GM23338 (cell line): ENCODE results near the gene TIGAR. TPM values are rescaled to one million over a fixed set of nuclear protein-coding genes. Genes with fewer than 3 reads are reported as not detected.
A peak's percentile ranks its signal among the peaks of the same experiment; 100 is the strongest.

Experiments
- ATAC-seq: fragments of 200-7000 bp; cut with Tn5 transposase; 3 replicates; pipeline ENCODE4 v1.9.1; 2020
- DNase-seq: peaks from one replicate; pipeline ENCODE4 v3.0.0-alpha.2; 2015; ENCODE audit warnings: low spot score
- H2AFZ ChIP-seq: fragments of 200-600 bp; sonication (generic); 2 replicates; pipeline ENCODE4 v1.8.0; 2016; ENCODE audit warnings: antibody characterized with exemption, mild to moderate bottlenecking, moderate library complexity
- H3F3A ChIP-seq: fragments of 200-600 bp; sonication (generic); replicated peaks from 2 replicates; pipeline ENCODE4 v1.8.0; 2017; ENCODE audit warnings: antibody characterized with exemption, mixed run types, low read depth
- H3K27ac ChIP-seq: fragments of 200-600 bp; sonication (generic); 2 replicates; pipeline ENCODE4 v1.6.1; 2016; ENCODE audit warnings: low read depth
- H3K27me3 ChIP-seq: fragments of 200-600 bp; sonication (generic); 2 replicates; pipeline ENCODE4 v1.8.0; 2016; ENCODE audit warnings: mild to moderate bottlenecking, mixed run types, moderate library complexity; ENCODE audit not compliant: insufficient read depth
- H3K36me3 ChIP-seq: fragments of 200-600 bp; sonication (generic); 2 replicates; pipeline ENCODE4 v1.8.0; 2016; ENCODE audit warnings: mild to moderate bottlenecking; ENCODE audit not compliant: insufficient read depth
- H3K4me1 ChIP-seq: fragments of 200-600 bp; sonication (generic); 2 replicates; pipeline ENCODE4 v1.8.0; 2016; ENCODE audit warnings: mild to moderate bottlenecking, moderate library complexity; ENCODE audit not compliant: insufficient read depth
- H3K4me2 ChIP-seq: fragments of 200-600 bp; sonication (generic); 2 replicates; pipeline ENCODE4 v1.7.1; 2017; ENCODE audit warnings: mixed run types
- H3K4me3 ChIP-seq: fragments of 200-600 bp; sonication (generic); 2 replicates; pipeline ENCODE4 v1.6.1; 2016; ENCODE audit warnings: mixed run types
- H3K79me2 ChIP-seq: fragments of 200-600 bp; sonication (generic); replicated peaks from 2 replicates; pipeline ENCODE4 v1.8.0; 2017; ENCODE audit warnings: mild to moderate bottlenecking; ENCODE audit not compliant: insufficient read depth
- H3K9me2 ChIP-seq: fragments of 200-600 bp; sonication (generic); 2 replicates; pipeline ENCODE4 v1.8.0; 2017; ENCODE audit not compliant: insufficient read depth
- H4K20me1 ChIP-seq: fragments of 200-600 bp; sonication (generic); replicated peaks from 2 replicates; pipeline ENCODE4 v1.8.0; 2017; ENCODE audit warnings: mild to moderate bottlenecking; ENCODE audit not compliant: insufficient read depth
- H3K27ac Mint-ChIP-seq: 2 replicates; pipeline ENCODE4 v1.8.0; 2020; ENCODE audit warnings: inconsistent platforms, mild to moderate bottlenecking, moderate library complexity, mixed read lengths
- H3K27me3 Mint-ChIP-seq: 3 replicates; pipeline ENCODE4 v1.8.0; 2022; ENCODE audit warnings: low read depth, mild to moderate bottlenecking, moderate library complexity, mixed read lengths, inconsistent platforms; ENCODE audit not compliant: insufficient read depth, poor library complexity
- H3K36me3 Mint-ChIP-seq: 3 replicates; pipeline ENCODE4 v1.8.0; 2021; ENCODE audit warnings: low read depth, mild to moderate bottlenecking, inconsistent platforms, moderate library complexity, mixed read lengths
- H3K4me1 Mint-ChIP-seq: 3 replicates; pipeline ENCODE4 v1.8.0; 2020; ENCODE audit warnings: mild to moderate bottlenecking, inconsistent platforms, mixed read lengths
- H3K4me3 Mint-ChIP-seq: 3 replicates; pipeline ENCODE4 v1.8.0; 2021; ENCODE audit warnings: moderate library complexity, mild to moderate bottlenecking, inconsistent platforms, mixed read lengths
- H3K9me3 Mint-ChIP-seq: 3 replicates; pipeline ENCODE4 v1.8.0; 2020; ENCODE audit warnings: moderate library complexity, mild to moderate bottlenecking, inconsistent platforms, mixed read lengths
- CREB1 ChIP-seq: fragments of 250-450 bp; sonication (Bioruptor Pico); IDR thresholded peaks from 2 replicates; pipeline ENCODE4 v1.5.0; 2020; ENCODE audit warnings: low read depth, mild to moderate bottlenecking, moderate library complexity
- CTCF ChIP-seq, 2 experiments: fragments of 200-600 bp in 1 of 2; sonication (generic) in 1 of 2; conservative IDR thresholded peaks; 2 replicates each; pipeline versions ENCODE4 v1.5.1 to v1.6.1; 2016 to 2017; ENCODE audit warnings: antibody characterized with exemption in 2 of 2, low read depth in 2 of 2, mild to moderate bottlenecking in 2 of 2, moderate library complexity in 1 of 2
- ETS1 ChIP-seq: IDR thresholded peaks from 2 replicates; pipeline ENCODE4 v1.6.1; 2016; ENCODE audit warnings: antibody characterized with exemption
- EZH2 ChIP-seq: fragments of 200-600 bp; sonication (generic); IDR thresholded peaks from one replicate; pipeline ENCODE4 v1.8.0; 2017; ENCODE audit warnings: antibody characterized with exemption, mild to moderate bottlenecking, low read depth; ENCODE audit not compliant: unreplicated experiment
- EZH2phosphoT487 ChIP-seq: fragments of 200-600 bp; sonication (generic); IDR thresholded peaks from one replicate; pipeline ENCODE4 v1.8.1; 2018; ENCODE audit warnings: antibody characterized with exemption; ENCODE audit not compliant: unreplicated experiment
- JUNB ChIP-seq: IDR thresholded peaks from one replicate; pipeline ENCODE4 v1.6.1; 2016; ENCODE audit warnings: antibody characterized with exemption; ENCODE audit not compliant: unreplicated experiment
- POLR2AphosphoS5 ChIP-seq: IDR thresholded peaks from 2 replicates; pipeline ENCODE4 v1.6.1; 2016; ENCODE audit warnings: antibody characterized with exemption, low read depth
- REST ChIP-seq: IDR thresholded peaks from one replicate; pipeline ENCODE4 v1.6.1; 2018; ENCODE audit warnings: antibody characterized with exemption; ENCODE audit not compliant: unreplicated experiment
- STAT1 ChIP-seq: IDR thresholded peaks from one replicate; pipeline ENCODE4 v1.6.1; 2016; ENCODE audit warnings: antibody characterized with exemption; ENCODE audit not compliant: unreplicated experiment
- ZNF114 ChIP-seq: fragments of 250-450 bp; sonication (Bioruptor Pico); IDR thresholded peaks from 2 replicates; pipeline ENCODE4 v1.5.0; 2020; ENCODE audit warnings: mild to moderate bottlenecking, moderate library complexity
- ZNF331 ChIP-seq: fragments of 250-450 bp; sonication (Bioruptor Pico); IDR thresholded peaks from 2 replicates; pipeline ENCODE4 v1.5.0; 2020; ENCODE audit warnings: low read depth, mild to moderate bottlenecking, moderate library complexity
- ZNF462 ChIP-seq: fragments of 250-450 bp; sonication (Bioruptor Pico); IDR thresholded peaks from 2 replicates; pipeline ENCODE4 v1.5.0; 2020; ENCODE audit warnings: mild to moderate bottlenecking, moderate library complexity
- polyA plus RNA-seq: library from polyadenylated mRNA; unstranded; fragments of >200 nt; fragmentation: Nextera tagmentation; extraction: Ambion mirVana; gene quantifications from 2 replicates; pipeline ENCODE4 v1.2.1, GENCODE V29; 2016
- total RNA-seq: library from RNA; depleted of rRNA; stranded (reverse); fragments of >200 nt; shearing (Covaris generic); gene quantifications from 2 replicates; pipeline ENCODE4 v1.2.3, GENCODE V29; 2014

Gene TIGAR
- total and polyA plus RNA-seq, 2 experiments from 2014 or later: 10.4 to 13.3 TPM

- Mint-ChIP-seq H3K27me3 (peaks cover 17% of the 10 kb centered on the region), H3K27ac (no peak overlapping the region), H3K4me3 (no peak overlapping the region), H3K36me3 (peaks cover 99% of the 10 kb centered on the region), H3K9me3 (no peaks in the 10 kb centered on the region; the same call in 2 of the 3 replicates), H3K4me1 (peaks cover 72% of the 10 kb centered on the region)
- Histone ChIP-seq H3K4me1 (peaks cover 4% of the 10 kb centered on the region), H3K79me2 (peaks cover 98% of the 10 kb centered on the region), H4K20me1 (peaks cover 81% of the 10 kb centered on the region), H3K4me2 (no peak overlapping the region), H3K4me3 (no peak overlapping the region), H3K27me3 (no peaks in the 10 kb centered on the region), H3K9me2 (no peaks in the 10 kb centered on the region), H3F3A (peaks cover 29% of the 10 kb centered on the region; the same call in 1 of the 2 replicates), H3K36me3 (peaks cover 83% of the 10 kb centered on the region), H3K27ac (peak overlapping the region; percentile 50; the same call in 1 of the 2 replicates), H2AFZ (no peak overlapping the region)
- TF ChIP-seq JUNB: no peak
- TF ChIP-seq ZNF331 (CRISPR knock-in tag): no peak
- no peak for TF ChIP-seq CTCF (conservative IDR thresholded peaks at IDR 0.05; ENCODE audit: low read depth in 2 of 2)
- TF ChIP-seq POLR2AphosphoS5: no peak
- TF ChIP-seq ZNF114 (CRISPR knock-in tag): no peak
- TF ChIP-seq STAT1: no peak
- TF ChIP-seq ZNF462: no peak
- TF ChIP-seq ETS1: no peak
- no peak for TF ChIP-seq REST
- no peak for TF ChIP-seq EZH2phosphoT487
- no peak for TF ChIP-seq EZH2
- no peak for TF ChIP-seq CREB1 (CRISPR knock-in tag)
- ATAC-seq (no peak), DNase-seq (no peak)
These were observed 30.8 kb upstream of the TIGAR start for GRCh38 chr12:4289998-4290790.
